HL-60 (cell line): Measurements from ENCODE around the gene KIF26B.

Experiments
- DNase-seq, 2 experiments: peaks; one replicate each; pipeline ENCODE4 v3.0.0-alpha.2; 2010 to 2020; ENCODE audit warnings: low read depth in 1 of 2, low spot score in 1 of 2
- H3K27ac ChIP-seq: fragments of 250-450 bp; sonication (Bioruptor Pico); replicated peaks from 2 replicates; pipeline ENCODE4 v1.5.1; 2020; ENCODE audit warnings: mild to moderate bottlenecking, moderate library complexity
- H3K27me3 ChIP-seq: fragments of 250-450 bp; sonication (Bioruptor Pico); 2 replicates; pipeline ENCODE4 v1.5.1; 2021; ENCODE audit warnings: mild to moderate bottlenecking, moderate library complexity; ENCODE audit not compliant: insufficient read depth, poor library complexity, severe bottlenecking
- H3K4me3 ChIP-seq: replicated peaks from 2 replicates; pipeline ENCODE4 v1.5.1; 2011; ENCODE audit warnings: mild to moderate bottlenecking, control low read depth, low read length; ENCODE audit not compliant: insufficient read depth
- GABPA ChIP-seq: IDR thresholded peaks from 2 replicates; pipeline ENCODE4 v1.6.1; 2012; ENCODE audit warnings: low read depth
- POLR2AphosphoS5 ChIP-seq: IDR thresholded peaks from 2 replicates; pipeline ENCODE4 v1.6.1; 2012; ENCODE audit warnings: low read depth
- SPI1 ChIP-seq: IDR thresholded peaks from 2 replicates; pipeline ENCODE4 v1.6.1; 2012; ENCODE audit warnings: low read depth, mild to moderate bottlenecking, borderline replicate concordance
- TF ChIP-seq, protein P1 (sequence below): IDR thresholded peaks from 2 replicates; pipeline ENCODE4 v1.6.1; 2012; ENCODE audit warnings: low read depth; ENCODE audit not compliant: insufficient replicate concordance
- TF ChIP-seq, protein P2 (sequence below): IDR thresholded peaks from one replicate; pipeline ENCODE4 v1.5.1; 2011; ENCODE audit warnings: low read length, control low read depth, inconsistent platforms; ENCODE audit not compliant: insufficient read depth

The KIF26B gene

DNA sequence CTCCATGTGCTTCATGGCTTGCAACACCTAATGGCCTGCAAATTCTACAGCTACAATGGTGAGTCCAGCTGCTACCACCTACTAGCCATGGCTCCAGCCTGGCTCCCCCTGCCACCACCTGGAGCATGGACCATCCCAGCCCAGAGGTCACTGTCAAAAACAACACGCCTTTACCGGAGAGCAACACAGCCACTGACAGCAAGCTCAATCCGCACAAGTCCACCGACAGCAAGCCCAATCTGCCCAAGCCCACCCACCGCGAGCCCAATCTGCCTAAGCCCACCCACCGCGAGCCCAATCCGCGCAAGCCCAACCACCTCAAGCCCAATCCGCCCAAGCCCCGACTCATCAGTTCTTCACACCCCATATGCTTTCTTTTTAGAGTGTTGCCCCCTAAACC lies 128.2 kb downstream of the KIF26B start:
- Histone ChIP-seq H3K27ac (no peak overlapping the region), H3K4me3 (no peak overlapping the region), H3K27me3 (no peaks in the 10 kb centered on the region)
- TF ChIP-seq SPI1, result no peak
- TF ChIP-seq GABPA, result no peak
- TF ChIP-seq POLR2AphosphoS5, result no peak
- TF ChIP-seq, protein P1, sequence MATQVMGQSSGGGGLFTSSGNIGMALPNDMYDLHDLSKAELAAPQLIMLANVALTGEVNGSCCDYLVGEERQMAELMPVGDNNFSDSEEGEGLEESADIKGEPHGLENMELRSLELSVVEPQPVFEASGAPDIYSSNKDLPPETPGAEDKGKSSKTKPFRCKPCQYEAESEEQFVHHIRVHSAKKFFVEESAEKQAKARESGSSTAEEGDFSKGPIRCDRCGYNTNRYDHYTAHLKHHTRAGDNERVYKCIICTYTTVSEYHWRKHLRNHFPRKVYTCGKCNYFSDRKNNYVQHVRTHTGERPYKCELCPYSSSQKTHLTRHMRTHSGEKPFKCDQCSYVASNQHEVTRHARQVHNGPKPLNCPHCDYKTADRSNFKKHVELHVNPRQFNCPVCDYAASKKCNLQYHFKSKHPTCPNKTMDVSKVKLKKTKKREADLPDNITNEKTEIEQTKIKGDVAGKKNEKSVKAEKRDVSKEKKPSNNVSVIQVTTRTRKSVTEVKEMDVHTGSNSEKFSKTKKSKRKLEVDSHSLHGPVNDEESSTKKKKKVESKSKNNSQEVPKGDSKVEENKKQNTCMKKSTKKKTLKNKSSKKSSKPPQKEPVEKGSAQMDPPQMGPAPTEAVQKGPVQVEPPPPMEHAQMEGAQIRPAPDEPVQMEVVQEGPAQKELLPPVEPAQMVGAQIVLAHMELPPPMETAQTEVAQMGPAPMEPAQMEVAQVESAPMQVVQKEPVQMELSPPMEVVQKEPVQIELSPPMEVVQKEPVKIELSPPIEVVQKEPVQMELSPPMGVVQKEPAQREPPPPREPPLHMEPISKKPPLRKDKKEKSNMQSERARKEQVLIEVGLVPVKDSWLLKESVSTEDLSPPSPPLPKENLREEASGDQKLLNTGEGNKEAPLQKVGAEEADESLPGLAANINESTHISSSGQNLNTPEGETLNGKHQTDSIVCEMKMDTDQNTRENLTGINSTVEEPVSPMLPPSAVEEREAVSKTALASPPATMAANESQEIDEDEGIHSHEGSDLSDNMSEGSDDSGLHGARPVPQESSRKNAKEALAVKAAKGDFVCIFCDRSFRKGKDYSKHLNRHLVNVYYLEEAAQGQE, result no peak
- TF ChIP-seq, protein P2, sequence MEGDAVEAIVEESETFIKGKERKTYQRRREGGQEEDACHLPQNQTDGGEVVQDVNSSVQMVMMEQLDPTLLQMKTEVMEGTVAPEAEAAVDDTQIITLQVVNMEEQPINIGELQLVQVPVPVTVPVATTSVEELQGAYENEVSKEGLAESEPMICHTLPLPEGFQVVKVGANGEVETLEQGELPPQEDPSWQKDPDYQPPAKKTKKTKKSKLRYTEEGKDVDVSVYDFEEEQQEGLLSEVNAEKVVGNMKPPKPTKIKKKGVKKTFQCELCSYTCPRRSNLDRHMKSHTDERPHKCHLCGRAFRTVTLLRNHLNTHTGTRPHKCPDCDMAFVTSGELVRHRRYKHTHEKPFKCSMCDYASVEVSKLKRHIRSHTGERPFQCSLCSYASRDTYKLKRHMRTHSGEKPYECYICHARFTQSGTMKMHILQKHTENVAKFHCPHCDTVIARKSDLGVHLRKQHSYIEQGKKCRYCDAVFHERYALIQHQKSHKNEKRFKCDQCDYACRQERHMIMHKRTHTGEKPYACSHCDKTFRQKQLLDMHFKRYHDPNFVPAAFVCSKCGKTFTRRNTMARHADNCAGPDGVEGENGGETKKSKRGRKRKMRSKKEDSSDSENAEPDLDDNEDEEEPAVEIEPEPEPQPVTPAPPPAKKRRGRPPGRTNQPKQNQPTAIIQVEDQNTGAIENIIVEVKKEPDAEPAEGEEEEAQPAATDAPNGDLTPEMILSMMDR, result no peak
- no peak for DNase-seq

DNA sequence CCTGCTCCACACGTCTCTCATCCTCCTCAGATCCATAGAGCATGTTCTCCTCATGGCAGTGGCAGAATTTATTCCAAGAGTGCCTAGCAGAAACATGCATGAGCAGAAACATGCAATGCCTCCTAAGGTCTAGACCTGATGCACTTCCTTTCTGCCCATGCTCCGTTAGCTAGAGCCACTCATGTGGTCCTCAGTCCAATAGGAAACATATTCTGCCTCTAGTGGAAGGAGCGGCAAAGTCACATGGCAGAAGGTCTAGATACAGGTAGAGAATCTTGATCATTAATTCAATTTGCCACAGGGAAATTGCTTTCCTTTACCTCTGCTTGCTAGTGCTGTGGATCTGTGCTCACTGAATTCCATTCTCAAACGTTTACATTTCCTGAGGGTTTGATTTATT lies 130.4 kb downstream of the KIF26B start:
- DNase-seq, result no peak
- Histone ChIP-seq H3K27ac (no peak overlapping the region), H3K27me3 (no peaks in the 10 kb centered on the region), H3K4me3 (no peak overlapping the region)
- TF ChIP-seq, protein P2, result no peak
- TF ChIP-seq GABPA, result no peak
- no peak for TF ChIP-seq POLR2AphosphoS5
- TF ChIP-seq, protein P1, result no peak
- TF ChIP-seq SPI1, result no peak

DNA sequence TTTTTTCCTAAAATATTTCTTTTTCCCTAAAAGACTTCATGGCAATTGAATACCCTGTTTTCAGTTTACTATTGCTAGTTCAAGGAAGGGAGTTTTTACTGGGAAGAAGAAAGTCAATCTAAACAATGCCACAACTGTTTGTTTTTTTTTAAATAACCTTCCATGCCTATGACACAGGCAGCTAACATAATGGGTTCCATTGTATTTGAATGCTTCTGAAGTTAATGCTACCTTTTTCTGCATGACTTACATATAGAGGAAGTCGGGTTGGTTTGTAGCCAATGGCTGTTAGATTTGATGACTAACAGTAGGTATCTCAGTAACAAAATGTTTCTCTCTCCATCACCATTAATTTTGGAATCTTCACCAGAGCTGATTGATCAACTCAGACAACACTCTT lies 134.0 kb downstream of the KIF26B start:
- Histone ChIP-seq H3K4me3 (no peak overlapping the region), H3K27ac (no peak overlapping the region), H3K27me3 (no peaks in the 10 kb centered on the region)
- TF ChIP-seq SPI1, result no peak
- TF ChIP-seq, protein P2, result no peak
- TF ChIP-seq, protein P1, result no peak
- no peak for TF ChIP-seq POLR2AphosphoS5
- no peak for TF ChIP-seq GABPA
- no peak for DNase-seq
